CD4-positive, alpha-beta T cell treated with Interleukin-15 for 4 hours (primary cell): Measurements from ENCODE around the gene PADI4.

Experiments used
- DNase-seq: peaks from one replicate; pipeline ENCODE4 v3.0.0-alpha.2; 2020; ENCODE audit warnings: low spot score

The PADI4 gene

DNA sequence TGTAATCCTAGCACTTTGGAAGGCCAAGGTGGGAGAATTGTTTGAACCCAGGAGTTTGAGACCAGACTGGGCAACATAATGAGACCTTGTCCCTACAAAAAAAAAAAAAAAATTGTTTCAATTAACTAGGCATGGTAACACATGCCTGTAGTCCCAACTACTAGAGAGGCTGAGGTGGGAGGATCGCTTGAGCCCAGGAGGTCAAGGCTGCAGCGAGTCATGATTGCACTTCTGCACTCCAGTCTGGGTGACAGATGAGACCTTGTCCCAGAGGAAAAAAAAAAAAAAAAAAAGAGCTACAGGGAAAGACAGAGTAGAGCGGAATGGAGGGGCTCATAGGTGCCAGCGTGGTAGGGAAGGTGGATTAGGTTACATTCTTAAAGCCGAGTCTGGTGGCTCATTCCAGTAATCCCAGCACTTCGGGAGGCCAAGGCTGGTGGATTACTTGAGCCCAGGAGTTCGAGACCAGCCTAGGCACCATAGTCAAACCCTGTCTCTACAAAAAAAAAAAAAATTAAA lies 43.0 kb downstream of the PADI4 start:
- no peak for DNase-seq

DNA sequence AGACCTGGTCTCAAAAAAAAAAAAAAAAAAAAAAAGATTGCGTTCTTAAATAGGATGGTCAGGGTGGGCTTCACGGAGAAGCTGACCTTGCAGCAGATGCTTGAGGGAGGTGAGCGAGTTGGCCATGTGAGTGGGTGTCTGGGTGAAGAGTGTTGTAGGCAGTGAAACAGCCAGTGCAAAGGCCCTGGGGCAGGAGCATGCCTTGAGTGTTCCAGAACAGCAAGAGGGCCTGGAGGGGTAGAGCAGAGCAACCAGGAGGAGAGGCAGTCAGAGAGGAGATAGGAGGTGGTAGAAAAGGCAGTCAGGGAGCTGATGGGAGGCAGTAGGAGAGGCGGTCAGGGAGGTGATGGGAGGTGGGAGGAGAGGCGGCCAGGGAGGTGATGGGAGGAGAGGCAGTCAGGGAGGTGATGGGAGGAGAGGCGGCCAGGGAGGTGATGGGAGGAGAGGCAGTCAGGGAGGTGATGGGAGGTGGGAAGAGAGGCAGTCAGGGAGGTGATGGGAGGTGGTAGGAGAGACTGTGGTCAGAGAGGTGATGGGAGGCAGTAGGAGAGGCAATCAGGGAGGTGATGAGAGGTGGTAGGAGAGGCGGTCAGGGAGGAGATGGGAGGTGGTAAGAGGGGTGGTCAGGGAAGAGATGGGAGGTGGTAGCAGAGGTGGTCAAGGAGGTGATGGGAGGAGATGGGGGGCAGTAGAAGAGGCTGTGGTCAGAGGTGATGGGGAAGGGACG lies 43.8 kb downstream of the PADI4 start:
- DNase-seq = no peak

DNA sequence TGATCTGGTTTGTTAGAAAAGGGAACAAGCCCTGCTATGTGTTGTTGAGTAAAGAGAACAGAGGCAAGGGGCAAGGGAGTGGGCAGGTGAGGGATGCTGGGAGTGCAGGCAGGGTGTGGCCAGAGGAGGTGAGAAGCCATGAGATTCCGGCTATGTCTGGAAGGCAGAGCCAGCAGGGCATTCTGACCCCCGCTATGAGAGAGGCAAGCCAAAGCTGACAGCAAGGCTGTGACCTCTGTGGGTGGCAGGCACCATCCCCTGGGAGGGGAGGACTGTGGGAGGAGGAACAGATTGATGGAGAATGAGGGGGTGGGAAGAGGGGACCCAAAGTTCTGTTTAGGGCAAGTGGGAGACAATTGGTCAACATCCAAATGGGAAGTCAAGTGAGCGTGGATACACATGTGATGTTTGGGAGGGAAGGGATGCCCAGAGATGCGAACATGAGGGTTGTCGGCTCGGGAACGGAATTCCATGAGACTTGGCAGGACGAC lies 44.5 kb downstream of the PADI4 start:
- no peak for DNase-seq

DNA sequence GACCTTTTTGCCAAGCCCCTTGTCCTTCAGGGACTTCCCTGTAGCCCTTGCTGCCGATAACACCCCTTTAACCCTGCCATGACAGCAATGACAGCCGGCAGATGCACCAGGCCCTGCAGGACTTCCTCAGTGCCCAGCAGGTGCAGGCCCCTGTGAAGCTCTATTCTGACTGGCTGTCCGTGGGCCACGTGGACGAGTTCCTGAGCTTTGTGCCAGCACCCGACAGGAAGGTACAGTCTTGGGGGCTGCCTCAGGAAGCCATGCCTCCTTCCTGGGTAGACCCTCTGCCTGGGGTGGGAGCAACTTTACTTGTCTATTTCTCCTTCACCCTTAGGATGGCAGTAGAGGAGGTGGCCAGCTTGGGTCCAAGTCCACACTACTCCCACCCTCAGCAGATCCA lies 47.9 kb downstream of the PADI4 start:
- no peak for DNase-seq

DNA sequence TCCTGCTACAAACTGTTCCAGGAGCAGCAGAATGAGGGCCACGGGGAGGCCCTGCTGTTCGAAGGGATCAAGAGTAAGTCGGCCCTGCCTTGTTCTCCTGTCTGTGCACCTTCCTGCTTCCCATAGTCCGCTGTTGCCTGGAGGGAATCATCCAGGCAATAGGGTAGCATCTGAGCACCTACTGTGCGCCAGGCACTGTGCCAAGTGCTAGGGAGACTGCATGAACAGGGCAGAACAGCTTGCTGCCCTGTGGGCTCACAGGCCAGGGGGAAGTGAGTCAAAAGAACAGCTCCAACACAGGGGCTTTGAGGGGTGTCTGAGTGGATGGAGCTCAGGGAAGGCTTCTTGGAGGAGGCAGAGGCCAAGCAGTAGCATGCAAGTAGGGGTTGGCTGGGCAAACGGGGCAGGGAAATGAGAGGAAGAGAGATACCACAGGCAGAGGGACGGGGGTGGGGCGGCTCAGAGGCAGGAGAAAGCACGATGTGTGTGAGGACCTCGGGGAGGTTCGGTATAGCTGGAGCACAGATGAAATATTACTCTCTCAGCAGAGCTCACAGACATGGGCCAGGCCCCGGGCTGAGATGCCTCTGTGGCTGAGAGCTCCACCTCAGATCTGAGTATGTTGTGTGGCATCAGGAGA lies 48.5 kb downstream of the PADI4 start:
- no peak for DNase-seq

DNA sequence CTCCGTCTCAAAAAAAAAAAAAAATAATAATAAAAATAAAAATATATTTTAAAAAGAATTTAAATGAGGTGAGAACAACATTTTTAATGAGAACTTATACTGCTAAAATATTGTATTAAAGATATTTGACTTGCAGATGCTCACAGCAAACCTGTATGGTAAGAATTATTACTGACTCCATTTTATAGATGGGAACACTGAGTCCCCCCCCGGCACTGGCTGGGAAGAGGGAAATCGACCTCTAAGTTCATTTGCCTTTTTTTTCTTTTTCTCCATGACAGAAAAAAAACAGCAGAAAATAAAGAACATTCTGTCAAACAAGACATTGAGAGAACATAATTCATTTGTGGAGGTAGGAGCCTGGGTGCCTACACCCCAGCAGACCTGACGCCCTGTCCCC lies 50.6 kb downstream of the PADI4 start:
- no peak for DNase-seq

DNA sequence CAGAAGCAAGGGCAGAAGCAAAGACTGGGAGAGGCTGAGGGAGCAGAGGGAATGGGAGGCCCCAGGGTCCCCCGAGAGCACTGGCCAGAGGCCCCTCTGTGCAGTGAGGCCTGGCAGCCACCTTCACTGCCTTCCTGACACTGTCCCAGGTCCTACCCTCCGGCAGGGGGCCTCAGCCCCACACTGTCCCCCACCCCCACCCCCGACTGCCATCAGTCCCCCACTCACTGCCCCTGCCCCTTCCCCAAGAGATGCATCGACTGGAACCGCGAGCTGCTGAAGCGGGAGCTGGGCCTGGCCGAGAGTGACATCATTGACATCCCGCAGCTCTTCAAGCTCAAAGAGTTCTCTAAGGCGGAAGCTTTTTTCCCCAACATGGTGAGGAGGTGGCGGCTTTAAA lies 51.0 kb downstream of the PADI4 start:
- no peak for DNase-seq

DNA sequence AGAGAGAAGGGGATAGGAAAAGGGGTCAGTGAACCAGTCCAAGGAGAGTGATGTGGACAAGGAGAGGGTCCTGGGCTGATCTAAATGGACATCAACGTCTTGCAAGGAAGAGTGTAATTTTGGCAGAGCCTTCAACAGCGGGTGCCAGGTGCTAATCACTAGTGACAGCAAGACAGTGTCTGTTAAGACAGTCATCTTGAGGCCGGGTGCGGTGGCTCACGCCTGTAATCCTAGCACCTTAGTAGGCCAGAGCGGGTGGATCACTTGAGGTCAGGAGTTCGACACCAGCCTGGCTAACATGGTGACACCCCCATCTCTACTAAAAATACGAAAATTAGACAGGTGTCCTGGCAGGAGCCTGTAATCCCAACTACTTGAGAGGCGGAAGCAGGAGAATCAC lies 51.8 kb downstream of the PADI4 start:
- DNase-seq = no peak

DNA sequence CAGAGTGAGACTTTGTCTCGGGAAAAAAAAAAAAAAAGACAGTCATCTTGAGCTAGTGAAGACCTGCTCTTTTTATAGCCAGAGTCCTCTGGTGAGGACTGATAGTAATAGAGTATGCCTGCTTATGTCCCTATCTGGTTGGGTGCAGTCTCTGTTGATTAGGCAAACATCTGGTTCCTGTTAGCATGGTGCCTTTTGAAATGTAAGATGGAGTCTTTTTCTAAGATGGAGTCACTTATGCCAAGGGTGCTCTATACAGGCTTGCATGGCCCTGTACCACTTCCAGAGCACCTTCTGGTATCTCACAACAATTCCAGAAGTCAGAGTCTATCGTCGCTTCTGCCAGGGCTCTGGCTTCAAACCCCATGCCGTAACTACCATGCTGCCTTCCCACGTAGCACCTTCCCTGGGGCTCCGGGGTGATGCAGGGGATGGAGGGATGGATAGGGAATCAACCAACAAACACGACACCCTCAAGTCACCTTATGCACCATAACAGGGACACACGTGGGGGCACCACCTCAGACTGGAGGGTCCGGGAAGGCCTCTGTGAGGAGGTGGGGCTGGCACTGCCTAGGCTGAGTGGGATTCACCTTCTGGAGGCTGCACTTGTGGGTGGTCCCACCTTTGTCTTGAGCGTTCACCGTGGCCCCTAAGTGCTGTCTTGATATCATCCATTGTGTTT lies 52.4 kb downstream of the PADI4 start:
- DNase-seq = no peak

DNA sequence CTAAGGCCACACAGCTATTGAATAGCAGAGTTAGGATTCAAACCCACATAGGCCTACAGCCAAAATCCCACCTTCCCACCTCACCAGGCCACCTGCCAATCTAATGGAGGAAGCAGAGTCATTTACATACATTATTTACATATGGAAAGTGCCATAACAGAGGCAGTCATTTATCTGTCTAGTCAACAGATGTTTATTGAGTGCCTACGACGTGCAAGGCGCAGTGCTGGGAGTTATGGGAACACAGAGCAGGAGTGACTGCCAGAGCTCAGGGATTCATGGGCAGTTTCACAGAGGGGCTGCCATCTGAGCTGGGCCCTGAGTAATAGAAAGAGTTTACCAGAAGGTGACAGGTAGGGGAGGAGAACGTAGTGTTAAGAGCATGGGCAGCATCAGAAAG lies 53.7 kb downstream of the PADI4 start:
- DNase-seq = no peak

DNA sequence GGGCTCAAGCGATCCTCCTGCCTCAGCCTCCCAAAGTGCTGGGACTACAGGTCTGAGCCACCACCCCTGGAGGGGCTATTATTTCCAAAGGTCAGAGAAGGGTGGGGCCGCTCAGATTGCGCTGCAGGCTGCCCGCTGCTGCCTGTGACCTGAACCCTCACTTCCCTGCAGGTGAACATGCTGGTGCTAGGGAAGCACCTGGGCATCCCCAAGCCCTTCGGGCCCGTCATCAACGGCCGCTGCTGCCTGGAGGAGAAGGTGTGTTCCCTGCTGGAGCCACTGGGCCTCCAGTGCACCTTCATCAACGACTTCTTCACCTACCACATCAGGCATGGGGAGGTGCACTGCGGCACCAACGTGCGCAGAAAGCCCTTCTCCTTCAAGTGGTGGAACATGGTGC lies 55.4 kb downstream of the PADI4 start:
- DNase-seq = no peak

DNA sequence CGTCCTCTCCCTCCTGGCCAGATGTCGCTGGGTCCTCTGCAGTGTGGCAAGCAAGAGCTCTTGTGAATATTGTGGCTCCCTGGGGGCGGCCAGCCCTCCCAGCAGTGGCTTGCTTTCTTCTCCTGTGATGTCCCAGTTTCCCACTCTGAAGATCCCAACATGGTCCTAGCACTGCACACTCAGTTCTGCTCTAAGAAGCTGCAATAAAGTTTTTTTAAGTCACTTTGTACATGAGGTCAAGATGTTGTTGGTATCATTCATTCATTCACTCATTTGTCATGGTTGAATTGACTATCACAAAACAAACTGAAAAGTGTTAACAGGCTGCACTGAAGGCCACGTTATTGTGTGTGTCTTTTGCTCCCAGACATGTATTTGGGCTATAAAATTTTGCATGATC lies 55.8 kb downstream of the PADI4 start:
- DNase-seq = no peak

DNA sequence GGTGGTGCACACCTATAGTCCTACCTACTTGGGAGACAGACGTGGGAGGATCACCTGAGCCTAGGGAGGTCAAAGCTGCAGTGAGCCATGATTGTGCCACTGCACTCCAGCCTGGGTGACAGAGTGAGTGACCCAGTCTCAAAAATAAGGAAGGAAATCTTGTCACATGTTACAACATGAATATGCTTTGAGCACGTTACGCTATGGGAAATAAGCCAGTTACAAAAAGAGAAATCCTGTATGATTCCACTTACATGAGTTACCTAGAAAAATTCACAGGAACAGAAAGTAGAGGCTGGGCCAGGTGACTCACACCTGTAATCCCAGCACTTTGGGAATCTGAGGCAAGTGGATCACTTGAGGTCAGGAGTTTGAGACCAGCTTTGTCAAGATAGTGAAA lies 57.3 kb downstream of the PADI4 start:
- DNase-seq = no peak

DNA sequence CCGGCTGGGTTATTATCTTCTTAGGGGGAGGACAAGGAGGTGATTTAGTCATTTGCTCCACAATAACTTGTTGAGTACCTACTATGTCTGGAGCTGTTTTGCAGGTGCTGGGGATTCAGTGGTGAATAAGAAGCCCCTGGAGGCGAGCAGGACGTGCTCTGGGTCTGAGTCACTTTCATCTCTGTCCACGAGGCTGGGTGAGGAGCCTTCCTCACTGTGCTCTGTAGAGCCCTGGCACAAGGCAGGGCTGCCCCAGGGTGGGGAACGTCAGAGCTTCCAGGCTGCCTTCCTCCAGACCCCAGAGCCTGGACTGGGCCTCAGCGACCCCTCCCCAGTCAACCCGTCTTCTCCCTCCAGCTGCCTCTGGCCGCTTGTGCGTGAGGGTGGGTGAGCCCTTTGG lies 61.5 kb downstream of the PADI4 start:
- no peak for DNase-seq

DNA sequence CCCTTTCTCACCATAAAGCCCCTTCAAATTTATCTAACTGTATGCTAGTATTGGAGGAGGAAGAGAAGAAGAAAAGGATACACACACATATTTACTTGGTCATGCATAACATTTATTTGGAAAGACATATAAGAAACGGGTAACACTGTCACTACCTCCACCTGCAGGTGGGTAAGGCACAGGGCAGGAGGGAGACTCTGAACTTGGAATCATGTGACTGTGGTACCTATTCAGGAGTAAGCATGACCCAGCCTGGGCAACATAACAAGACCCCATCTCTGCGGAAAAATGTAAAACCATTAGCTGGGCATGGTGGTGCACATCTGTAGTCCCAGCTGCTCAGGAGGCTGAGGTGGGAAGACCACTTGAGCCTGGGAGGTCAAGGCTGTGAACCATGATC lies 62.6 kb downstream of the PADI4 start:
- no peak for DNase-seq

DNA sequence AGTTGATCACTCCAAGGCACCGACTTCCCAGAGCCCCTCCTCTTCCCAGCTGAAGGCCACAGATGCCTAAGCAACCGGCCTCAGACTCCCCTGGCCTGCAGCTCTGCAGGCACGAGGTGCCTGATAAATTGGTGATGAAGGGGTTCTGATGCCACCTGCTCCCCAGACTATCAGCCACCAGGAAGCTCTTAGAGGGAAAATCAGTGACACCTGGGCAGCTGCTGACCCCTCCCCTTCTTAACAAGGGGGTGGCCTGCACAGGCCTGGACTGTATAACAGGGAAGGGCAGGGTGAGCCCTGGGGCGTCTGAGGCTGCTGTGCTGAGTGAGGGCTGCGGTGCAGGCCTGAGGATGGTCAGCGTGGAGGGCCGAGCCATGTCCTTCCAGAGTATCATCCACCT lies 63.9 kb downstream of the PADI4 start, which contains the start of gene PADI6:
PADI6 (plus strand) TSS at position 301 of the 400 bp plus-strand sequence; CDS start at position 351, 50 bp downstream.
- DNase-seq = no peak

DNA sequence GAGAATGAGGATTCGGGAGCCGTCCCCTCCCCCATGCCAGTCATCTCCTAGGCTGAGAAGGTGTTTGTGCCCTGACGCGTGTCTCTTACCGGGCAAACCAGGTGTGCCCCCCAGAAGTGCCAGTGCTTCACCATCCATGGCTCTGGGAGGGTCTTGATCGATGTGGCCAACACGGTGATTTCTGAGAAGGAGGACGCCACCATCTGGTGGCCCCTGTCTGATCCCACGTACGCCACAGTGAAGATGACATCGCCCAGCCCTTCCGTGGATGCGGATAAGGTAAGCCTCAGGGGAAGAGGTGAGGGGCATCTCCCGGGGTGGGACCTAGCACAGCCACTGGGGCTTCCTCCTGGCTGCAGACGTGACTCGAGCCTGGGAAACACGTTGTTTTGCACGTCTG lies 65.0 kb downstream of the PADI4 start:
- DNase-seq = no peak

DNA sequence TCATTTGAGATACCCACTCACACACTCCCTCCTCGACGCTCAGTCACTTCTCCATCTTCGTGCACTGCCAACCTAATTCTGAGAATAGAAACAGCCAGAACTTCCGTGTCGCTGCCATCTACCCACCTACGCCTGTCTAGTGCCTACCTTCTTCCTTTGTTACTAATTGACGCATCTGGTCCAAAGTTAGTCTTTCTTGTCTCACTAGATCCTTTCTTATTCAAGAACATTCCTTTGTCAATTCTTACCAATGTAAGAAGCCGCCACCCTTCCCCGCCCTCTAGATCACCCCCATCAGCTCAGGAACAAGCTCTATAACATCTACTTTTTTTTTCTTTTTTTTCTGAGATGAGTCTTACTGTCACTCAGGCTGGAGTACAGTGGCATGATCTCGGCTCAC lies 67.7 kb downstream of the PADI4 start:
- no peak for DNase-seq

DNA sequence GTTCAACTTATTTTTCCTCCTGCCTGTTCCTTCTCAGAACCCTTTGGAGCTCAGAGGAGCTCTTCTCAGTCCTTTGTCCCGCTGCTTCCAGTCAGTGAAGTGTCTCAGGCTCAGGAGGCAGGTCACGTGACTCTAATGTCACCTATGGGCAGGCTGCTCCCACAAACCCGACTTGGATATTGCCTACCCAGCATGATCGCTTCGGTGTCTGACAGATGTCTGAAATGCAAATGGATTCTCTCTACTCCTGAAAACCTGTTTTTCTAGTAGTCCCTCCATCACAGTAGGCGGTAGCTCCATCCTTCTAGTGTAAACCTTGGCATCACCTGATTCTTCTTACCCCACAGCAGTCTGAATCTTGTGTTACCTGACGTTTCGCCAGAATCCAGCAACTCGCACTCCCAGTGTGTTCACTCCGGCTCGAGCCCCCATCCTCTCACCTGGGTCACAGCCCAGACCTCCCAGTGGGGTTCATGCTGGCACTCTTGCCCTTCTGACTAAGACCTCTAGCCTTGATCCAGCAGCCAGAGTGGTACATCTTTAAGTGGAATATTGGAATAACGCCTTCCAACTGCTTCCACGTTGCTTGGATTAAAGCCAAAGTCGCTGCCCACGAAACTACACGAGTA lies 69.4 kb downstream of the PADI4 start:
- no peak for DNase-seq

DNA sequence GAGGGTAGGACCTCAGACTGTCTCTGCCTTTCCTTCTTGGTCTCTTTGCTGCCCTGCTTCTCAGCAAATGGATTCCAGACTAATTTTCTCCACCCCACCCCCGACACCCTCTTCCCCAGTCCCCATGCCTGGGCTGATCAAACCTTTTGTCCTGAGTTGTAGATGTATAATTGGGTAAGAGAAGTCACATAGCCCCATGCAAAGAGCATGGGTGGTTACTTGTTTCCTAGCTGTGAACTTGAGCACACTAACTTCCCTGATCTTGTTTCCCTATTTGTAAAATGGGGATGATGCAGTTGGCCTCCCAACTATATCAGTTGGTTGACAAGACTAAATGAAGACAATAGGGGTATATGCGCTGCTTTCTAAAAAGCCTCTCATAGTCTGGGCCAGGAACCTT lies 73.2 kb downstream of the PADI4 start:
- no peak for DNase-seq

DNA sequence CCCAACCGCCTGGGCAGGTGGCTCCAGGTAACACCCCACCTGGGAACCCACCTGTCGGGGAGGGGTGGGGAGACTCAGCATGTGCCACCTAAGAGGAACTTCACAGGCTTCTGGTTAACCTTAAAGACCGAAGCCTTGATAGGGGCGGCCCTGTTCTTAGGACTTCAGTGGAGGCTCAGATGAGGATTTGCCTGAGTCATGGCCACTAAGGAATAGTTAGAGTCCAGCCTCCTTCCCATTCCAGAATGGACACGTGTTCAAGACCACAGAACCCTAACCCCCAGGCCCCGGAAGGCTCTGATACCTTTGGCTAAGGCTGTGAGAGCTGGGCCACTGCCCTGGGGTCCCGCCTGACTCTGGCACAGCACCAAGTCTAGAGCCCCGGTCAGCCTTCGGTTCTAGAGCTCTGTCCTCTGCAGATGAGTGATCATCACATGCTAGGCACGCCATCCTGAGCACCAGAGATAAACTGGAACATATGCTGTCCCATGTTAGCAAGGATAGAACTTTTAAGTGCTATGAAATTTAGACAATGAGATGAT lies 84.3 kb downstream of the PADI4 start:
- DNase-seq = no peak

DNA sequence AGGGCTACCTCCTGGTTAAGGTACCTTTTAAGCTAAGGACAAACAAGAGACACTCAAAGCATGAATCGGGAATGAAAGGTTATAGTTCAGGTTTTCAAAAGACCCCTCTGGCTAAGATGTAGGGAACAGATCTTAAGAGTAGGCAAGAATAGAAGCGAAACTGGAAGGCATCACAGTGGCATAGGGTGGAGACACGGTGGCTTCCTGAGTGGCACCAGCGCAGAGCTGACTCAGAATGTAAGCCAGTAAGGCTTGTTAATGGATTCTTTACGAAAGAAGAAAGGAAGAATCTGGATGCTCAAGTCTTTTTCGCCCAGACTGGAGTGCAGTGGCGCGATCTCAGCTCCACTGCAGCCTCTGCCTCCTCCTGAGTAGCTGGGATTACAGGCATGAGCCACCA lies 85.2 kb downstream of the PADI4 start:
- no peak for DNase-seq
